HG03439 (cell line): ENCODE measurements around the gene HOXB5.

Source experiments
- ATAC-seq: cut with Tn5 transposase; IDR thresholded peaks from one replicate; pipeline ENCODE4 v1.9.1; 2021; ENCODE audit warnings: mild to moderate bottlenecking, moderate library complexity; ENCODE audit not compliant: unreplicated experiment

HOXB5 gene

GRCh38 chr17:48617471-48618255 lies 24.1 kb upstream of the HOXB5 start:
- no peak for ATAC-seq

- no peak for ATAC-seq
Observed at GRCh38 chr17:48616717-48617470, 23.3 kb upstream of the HOXB5 start.

- no peak for ATAC-seq
Observed at GRCh38 chr17:48615963-48616716, 22.6 kb upstream of the HOXB5 start.

GRCh38 chr17:48615047-48615962 lies 21.7 kb upstream of the HOXB5 start, which contains the start of gene HOXB8:
Gene HOXB8 (minus strand): TSS chr17:48615292. CDS start chr17:48614704, 588 bp downstream.
- no peak for ATAC-seq

- no peak for ATAC-seq
Observed at GRCh38 chr17:48613862-48614694, 20.5 kb upstream of the HOXB5 start.

- ATAC-seq = no peak
Observed at GRCh38 chr17:48612854-48613691, 19.5 kb upstream of the HOXB5 start.

GRCh38 chr17:48612456-48612853 lies 18.9 kb upstream of the HOXB5 start:
- ATAC-seq = no peak

GRCh38 chr17:48611681-48612455 lies 18.3 kb upstream of the HOXB5 start:
- ATAC-seq = no peak

GRCh38 chr17:48611213-48611612 lies 17.6 kb upstream of the HOXB5 start:
- ATAC-seq = no peak

- ATAC-seq = no peak
Observed at GRCh38 chr17:48610282-48611211, 17.0 kb upstream of the HOXB5 start, which contains the start of gene HOXB7. Gene HOXB7 (minus strand): TSS chr17:48611017. CDS start chr17:48610918, 99 bp downstream.

GRCh38 chr17:48609759-48610281 lies 16.2 kb upstream of the HOXB5 start:
- ATAC-seq = no peak

- no peak for ATAC-seq
Observed at GRCh38 chr17:48609033-48609432, 15.5 kb upstream of the HOXB5 start.

- ATAC-seq = no peak
Observed at GRCh38 chr17:48608494-48608834, 14.9 kb upstream of the HOXB5 start.

- ATAC-seq = no peak
Observed at GRCh38 chr17:48606892-48607614, 13.5 kb upstream of the HOXB5 start.

- ATAC-seq = no peak
Observed at GRCh38 chr17:48605991-48606891, 12.7 kb upstream of the HOXB5 start.
